ENCODE measurements around the gene METTL9.
"Not testable (repeated sequence)": the region's sequence is repeated elsewhere in the genome, so short reads cannot be mapped to it uniquely, and the experiment has no call there.

The METTL9 gene

DNA sequence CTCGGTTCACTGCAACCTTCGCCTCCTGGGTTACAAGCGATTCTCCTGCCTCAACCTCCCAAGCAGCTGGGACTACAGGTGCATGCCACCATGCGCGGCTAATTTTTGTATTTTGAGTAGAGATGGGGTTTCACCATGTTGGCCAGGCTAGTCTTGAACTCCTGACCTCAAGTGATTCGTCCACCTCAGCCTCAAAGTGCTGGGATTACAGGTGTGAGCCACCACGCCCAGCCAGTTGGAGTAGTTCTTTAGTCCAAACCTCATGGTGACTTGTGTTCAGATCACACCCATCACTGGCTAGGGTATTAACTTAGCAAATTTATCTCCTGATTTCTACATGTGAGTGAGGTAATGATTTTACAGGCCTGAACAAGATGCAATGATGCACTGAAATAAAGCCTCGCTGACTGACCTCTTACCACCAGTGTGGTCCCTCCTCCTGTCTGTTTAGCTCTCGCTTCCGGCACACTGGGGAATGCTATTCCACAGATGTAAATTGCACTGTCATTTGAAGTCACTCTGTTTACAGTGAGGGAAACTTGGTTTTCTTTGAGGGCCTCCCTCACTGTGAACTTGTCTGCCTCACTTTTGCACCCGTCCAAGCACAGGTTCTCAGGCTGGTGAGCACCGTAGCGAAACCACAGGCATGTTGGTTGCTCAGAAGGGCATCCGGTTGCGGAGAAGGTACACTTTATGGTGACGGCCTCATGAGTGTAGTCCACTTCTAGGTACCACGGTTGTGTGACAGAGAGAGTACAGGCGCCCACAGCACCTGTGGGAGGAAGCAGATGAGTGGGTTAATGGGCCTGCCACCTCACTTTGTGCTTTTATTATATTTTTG is 47.6 kb downstream of the METTL9 start:
- no peak for DNase-seq
- no peak overlapping the region for H3K4me3 ChIP-seq (ENCODE audit: low read depth, low read length)

DNA sequence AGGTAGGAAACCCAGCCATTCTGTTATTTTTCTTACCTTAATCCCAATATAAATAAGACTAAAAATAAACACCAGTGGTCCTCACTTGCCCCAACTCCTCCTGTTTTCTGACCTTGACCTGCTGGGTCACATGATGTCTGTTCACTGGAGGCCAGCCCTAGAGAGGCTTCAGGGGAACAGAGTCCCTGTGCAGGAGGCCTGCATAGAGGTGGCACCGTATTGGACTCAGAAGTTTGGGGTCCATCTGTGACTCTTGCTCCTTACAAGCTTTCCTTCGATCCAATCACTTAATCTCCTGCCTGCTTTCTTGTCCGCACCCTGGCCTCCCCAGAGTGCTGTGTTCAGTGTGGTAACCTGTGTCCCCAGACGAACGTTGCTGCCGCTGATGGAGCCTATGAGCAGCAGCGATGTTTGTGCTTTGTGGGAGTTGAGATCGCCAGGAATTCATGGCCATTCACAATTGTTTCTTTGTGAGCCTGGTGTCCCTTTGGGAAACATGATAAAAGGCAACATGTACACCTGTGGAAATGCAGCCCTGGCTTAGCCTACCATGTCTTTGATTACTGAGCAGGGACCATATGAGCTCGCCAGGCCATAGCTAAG is 48.3 kb downstream of the METTL9 start:
- H3K27ac ChIP-seq: peak overlapping the region; percentile 19
- H3K36me3 ChIP-seq: peaks cover 6% of the 10 kb centered on the region
- H3K9me3 ChIP-seq (ENCODE audit: severe bottlenecking): no peaks in the 10 kb centered on the region
- H3K4me3 ChIP-seq (ENCODE audit: low read depth, low read length): no peak overlapping the region
- no peak for DNase-seq
- TF ChIP-seq, protein P1, sequence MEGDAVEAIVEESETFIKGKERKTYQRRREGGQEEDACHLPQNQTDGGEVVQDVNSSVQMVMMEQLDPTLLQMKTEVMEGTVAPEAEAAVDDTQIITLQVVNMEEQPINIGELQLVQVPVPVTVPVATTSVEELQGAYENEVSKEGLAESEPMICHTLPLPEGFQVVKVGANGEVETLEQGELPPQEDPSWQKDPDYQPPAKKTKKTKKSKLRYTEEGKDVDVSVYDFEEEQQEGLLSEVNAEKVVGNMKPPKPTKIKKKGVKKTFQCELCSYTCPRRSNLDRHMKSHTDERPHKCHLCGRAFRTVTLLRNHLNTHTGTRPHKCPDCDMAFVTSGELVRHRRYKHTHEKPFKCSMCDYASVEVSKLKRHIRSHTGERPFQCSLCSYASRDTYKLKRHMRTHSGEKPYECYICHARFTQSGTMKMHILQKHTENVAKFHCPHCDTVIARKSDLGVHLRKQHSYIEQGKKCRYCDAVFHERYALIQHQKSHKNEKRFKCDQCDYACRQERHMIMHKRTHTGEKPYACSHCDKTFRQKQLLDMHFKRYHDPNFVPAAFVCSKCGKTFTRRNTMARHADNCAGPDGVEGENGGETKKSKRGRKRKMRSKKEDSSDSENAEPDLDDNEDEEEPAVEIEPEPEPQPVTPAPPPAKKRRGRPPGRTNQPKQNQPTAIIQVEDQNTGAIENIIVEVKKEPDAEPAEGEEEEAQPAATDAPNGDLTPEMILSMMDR (IDR thresholded peaks at IDR 0.05; ENCODE audit: low read depth, low read length): no peak
- no peaks in the 10 kb centered on the region for H3K27me3 ChIP-seq (ENCODE audit: insufficient read depth, low read depth, severe bottlenecking)

More for the DNA sequence above, 47.6 kb downstream of the METTL9 start:
- Histone ChIP-seq H3K27ac (no peak overlapping the region), H3K9me3 (ENCODE audit: severe bottlenecking) (no peaks in the 10 kb centered on the region), H3K36me3 (peaks cover 6% of the 10 kb centered on the region), H3K27me3 (ENCODE audit: insufficient read depth, low read depth, severe bottlenecking) (no peaks in the 10 kb centered on the region)
- TF ChIP-seq, protein P1 (IDR thresholded peaks at IDR 0.05; ENCODE audit: low read depth, low read length): no peak

- H3K27me3 ChIP-seq (ENCODE audit: insufficient read depth, low read depth, severe bottlenecking); H3K4me3 ChIP-seq (ENCODE audit: low read depth, low read length); H3K36me3 ChIP-seq; DNase-seq; H3K27ac ChIP-seq; H3K9me3 ChIP-seq (ENCODE audit: severe bottlenecking): not testable (repeated sequence)
These were observed 50.5 kb downstream of the METTL9 start for GRCh38 chr16:21649826-21650406.

GRCh38 chr16:21650521-21650920 is 51.1 kb downstream of the METTL9 start:
- Histone ChIP-seq H3K27ac (no peak overlapping the region), H3K36me3 (peaks cover 6% of the 10 kb centered on the region), H3K27me3 (ENCODE audit: insufficient read depth, low read depth, severe bottlenecking) (no peaks in the 10 kb centered on the region), H3K4me3 (ENCODE audit: low read depth, low read length) (no peak overlapping the region), H3K9me3 (ENCODE audit: severe bottlenecking) (no peaks in the 10 kb centered on the region)
- TF ChIP-seq, protein P1 (IDR thresholded peaks at IDR 0.05; ENCODE audit: low read depth, low read length): no peak
- DNase-seq: no peak

DNA sequence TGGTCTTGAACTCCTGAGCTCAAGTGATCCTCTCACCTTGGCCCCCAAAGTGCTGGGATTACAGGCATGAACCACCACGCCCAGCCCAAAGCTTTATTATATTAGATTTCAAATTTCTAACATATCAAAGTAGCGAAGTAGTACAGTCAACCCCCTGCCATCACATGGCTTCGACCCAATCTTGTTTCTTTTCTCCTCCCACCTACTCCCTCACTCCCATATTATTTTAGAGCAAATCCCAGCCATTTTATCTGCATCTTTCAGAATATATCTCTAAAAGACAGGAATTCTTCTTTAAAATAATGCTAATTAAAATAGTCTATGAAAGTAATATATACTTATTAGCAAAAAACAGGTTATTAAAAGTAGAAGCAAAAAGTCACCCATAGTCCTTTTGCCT is 52.1 kb downstream of the METTL9 start:
- H3K9me3 ChIP-seq (ENCODE audit: severe bottlenecking): no peaks in the 10 kb centered on the region
- DNase-seq: no peak
- H3K27ac ChIP-seq: no peak overlapping the region
- no peaks in the 10 kb centered on the region for H3K27me3 ChIP-seq (ENCODE audit: insufficient read depth, low read depth, severe bottlenecking)
- TF ChIP-seq, protein P1 (IDR thresholded peaks at IDR 0.05; ENCODE audit: low read depth, low read length): no peak
- peaks cover 10% of the 10 kb centered on the region for H3K36me3 ChIP-seq
- no peak overlapping the region for H3K4me3 ChIP-seq (ENCODE audit: low read depth, low read length)

DNA sequence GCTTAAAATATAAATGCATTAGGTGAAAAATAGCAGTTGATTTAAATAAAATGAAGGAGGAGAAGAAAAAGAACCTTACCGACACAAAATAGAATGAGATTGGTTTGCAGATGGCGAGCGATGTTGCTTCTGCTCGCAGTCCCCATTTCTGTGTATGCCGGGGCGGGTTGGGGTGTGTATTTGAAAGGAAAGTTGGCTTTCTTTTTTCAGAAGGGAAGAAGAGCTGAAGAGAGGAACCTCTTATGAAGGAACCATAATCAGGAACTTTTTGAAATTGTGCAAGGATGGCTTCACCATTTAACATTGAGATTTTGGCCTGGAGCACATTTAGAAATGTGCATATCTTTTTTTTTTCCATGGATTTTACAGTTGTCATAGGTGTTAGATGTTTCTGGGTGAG is 53.1 kb downstream of the METTL9 start, which contains the start of gene IGSF6:
TSS of gene IGSF6 (minus strand) at position 156 of the 400 bp plus-strand sequence. CDS start at position 146, 10 bp downstream.
- H3K4me3 ChIP-seq (ENCODE audit: low read depth, low read length): no peak within 1 kb of the TSS
- no peak within 1 kb of the TSS for H3K27ac ChIP-seq
- TF ChIP-seq, protein P1 (IDR thresholded peaks at IDR 0.05; ENCODE audit: low read depth, low read length): no peak
- DNase-seq: no peak
- no peaks in the 10 kb centered on the region for H3K27me3 ChIP-seq (ENCODE audit: insufficient read depth, low read depth, severe bottlenecking)
- H3K9me3 ChIP-seq (ENCODE audit: severe bottlenecking): no peaks in the 10 kb centered on the region
- peaks cover 9% of the 10 kb centered on the region for H3K36me3 ChIP-seq

Data from WERI-Rb-1 (cell line).